HCT116 (cell line): ENCODE results near the gene MARCKS.

Experiments
- CTCF ChIP-seq, 3 experiments: fragments of 200-600 bp in 1 of 3; sonication (generic) in 1 of 3; IDR thresholded peaks in 2 of 3; conservative IDR thresholded peaks in 1 of 3; 2 replicates each; pipeline ENCODE4 v1.5.1; 2012 to 2017; ENCODE audit warnings: low read depth in 2 of 3, low read length in 2 of 3, antibody characterized with exemption in 1 of 3, borderline replicate concordance in 1 of 3, control low read depth in 1 of 3, mild to moderate bottlenecking in 1 of 3, mixed read lengths in 1 of 3, mixed run types in 1 of 3, moderate library complexity in 1 of 3; ENCODE audit not compliant: insufficient read depth in 1 of 3
- EZH2 ChIP-seq: fragments of 200-600 bp; sonication (generic); IDR thresholded peaks from 2 replicates; pipeline ENCODE4 v1.6.1; 2017; ENCODE audit warnings: antibody characterized with exemption, mixed run types
- EZH2phosphoT487 ChIP-seq: fragments of 200-600 bp; IDR thresholded peaks from 2 replicates; pipeline ENCODE4 v1.6.1; 2018; ENCODE audit warnings: antibody characterized with exemption, borderline replicate concordance
- POLR2A ChIP-seq: IDR thresholded peaks from 2 replicates; pipeline ENCODE4 v1.7.0; 2011; ENCODE audit warnings: borderline replicate concordance; ENCODE audit not compliant: insufficient read depth, insufficient read length; ENCODE audit errors: extremely low read depth
- POLR2AphosphoS5 ChIP-seq: IDR thresholded peaks from 2 replicates; pipeline ENCODE4 v1.6.1; 2011; ENCODE audit warnings: mild to moderate bottlenecking, low read depth, low read length, moderate library complexity
- REST ChIP-seq: IDR thresholded peaks from 2 replicates; pipeline ENCODE4 v1.6.1; 2012; ENCODE audit warnings: low read depth
- TCF7L2 ChIP-seq: IDR thresholded peaks from 2 replicates; pipeline ENCODE4 v1.7.0; 2011; ENCODE audit warnings: borderline replicate concordance, inconsistent platforms; ENCODE audit not compliant: insufficient read depth, insufficient read length; ENCODE audit errors: extremely low read depth
- ZNF274 ChIP-seq: fragments of 200-500 bp; sonication (Bioruptor generic); IDR thresholded peaks from 2 replicates; pipeline ENCODE4 v1.6.1; 2014; ENCODE audit warnings: mild to moderate bottlenecking, low read depth, low read length, inconsistent platforms

GRCh38 chr6:113842165-113842564 lies 15.0 kb upstream of the MARCKS start:
- TF ChIP-seq EZH2, result no peak
- no peak for TF ChIP-seq CTCF (IDR thresholded peaks at IDR 0.05 in 2 of 3, conservative IDR thresholded peaks at IDR 0.05 in 1 of 3; ENCODE audit: borderline replicate concordance in 1 of 3, insufficient read depth in 1 of 3, low read depth in 2 of 3, low read length in 2 of 3)
- TF ChIP-seq ZNF274, result no peak
- no peak for TF ChIP-seq REST
- no peak for TF ChIP-seq POLR2AphosphoS5
- no peak for TF ChIP-seq EZH2phosphoT487
- TF ChIP-seq POLR2A, result no peak
- TF ChIP-seq TCF7L2, result no peak
